ENCODE results near the gene KRTAP6-2. TPM values are rescaled to one million over a fixed set of nuclear protein-coding genes. Genes with fewer than 3 reads are reported as not detected.

KRTAP6-2 gene
- polyA plus RNA-seq, 2 of the 4 experiments (the other 2 are of a cell fraction): not detected

- DNase-seq (ENCODE audit: low read depth in 1 of 2, low spot score in 1 of 2) (no peak), FAIRE-seq (no peak), ATAC-seq (no peak)
- TF ChIP-seq ZC3H11A (IDR thresholded peaks at IDR 0.05): no peak
- TF ChIP-seq ELK1 (IDR thresholded peaks at IDR 0.05; ENCODE audit: low read depth, low read length): no peak
- TF ChIP-seq TFCP2L1 (CRISPR knock-in tag; IDR thresholded peaks at IDR 0.05): no peak
- no peak for TF ChIP-seq PHF8 (IDR thresholded peaks at IDR 0.05; ENCODE audit: borderline replicate concordance, low read depth)
- TF ChIP-seq GATA3 (IDR thresholded peaks at IDR 0.05; ENCODE audit: borderline replicate concordance): no peak
- no peak for TF ChIP-seq ESRRA (IDR thresholded peaks at IDR 0.05; ENCODE audit: borderline replicate concordance, low read length)
- no peak for TF ChIP-seq RFX5 (IDR thresholded peaks at IDR 0.05)
- TF ChIP-seq BHLHE40 (IDR thresholded peaks at IDR 0.05; ENCODE audit: low read depth, low read length): no peak
- no peak for TF ChIP-seq MAZ (IDR thresholded peaks at IDR 0.05; ENCODE audit: borderline replicate concordance, low read depth, low read length)
- TF ChIP-seq MAFK (IDR thresholded peaks at IDR 0.05; ENCODE audit: partially characterized antibody): no peak
- TF ChIP-seq EP300 (IDR thresholded peaks at IDR 0.05): no peak
- TF ChIP-seq HMGXB4 (CRISPR knock-in tag; IDR thresholded peaks at IDR 0.05; ENCODE audit: borderline replicate concordance): no peak
- TF ChIP-seq FOSL2 (IDR thresholded peaks at IDR 0.05): no peak
- no peak for TF ChIP-seq FOSL2 (CRISPR knock-in tag; IDR thresholded peaks at IDR 0.05)
- TF ChIP-seq RARB (CRISPR knock-in tag; IDR thresholded peaks at IDR 0.05): no peak
- TF ChIP-seq ZNF302 (CRISPR knock-in tag; IDR thresholded peaks at IDR 0.05): no peak
- CTCF ChIA-PET: no interaction called here
- POLR2A ChIA-PET: no interaction called here
- H3K4me1 ChIP-seq: no peaks in the 10 kb centered on the region
- H3K4me2 ChIP-seq: no peak overlapping the region
- H3K9me3 ChIP-seq: no peaks in the 10 kb centered on the region
- no peak overlapping the region for H3K27ac ChIP-seq
- no peak overlapping the region for H3K4me3 ChIP-seq
Measured at GRCh38 chr21:30620080-30620479, 21.4 kb upstream of the KRTAP6-2 start.

GRCh38 chr21:30616125-30616524 is 17.4 kb upstream of the KRTAP6-2 start, which contains the start of gene KRTAP20-1:
KRTAP20-1 (plus strand) TSS chr21:30616425; CDS start chr21:30616455, 30 bp downstream.
- no peak within 1 kb of the TSS for H3K27ac ChIP-seq
- CTCF ChIA-PET: no interaction called here
- no peak for ATAC-seq
- 83% methylated on average over 2 of the region's 2 CpGs for WGBS (ENCODE audit: missing lambda C conversion rate)
- no peak for TF ChIP-seq ZSCAN20 (CRISPR knock-in tag; IDR thresholded peaks at IDR 0.05)
- no peak for TF ChIP-seq POLR2A (IDR thresholded peaks at IDR 0.05; ENCODE audit: low read length)
- TF ChIP-seq MAZ (IDR thresholded peaks at IDR 0.05; ENCODE audit: borderline replicate concordance, low read depth, low read length): no peak
- no peak for TF ChIP-seq RAD21 (conservative IDR thresholded peaks at IDR 0.05 in 1 of 2, IDR thresholded peaks at IDR 0.05 in 1 of 2)
- H3K4me2 ChIP-seq: no peak within 1 kb of the TSS
- POLR2A ChIA-PET: no interaction called here
- no peak within 1 kb of the TSS for H3K4me3 ChIP-seq
- no peak for FAIRE-seq
- no peaks in the 10 kb centered on the region for H3K9me3 ChIP-seq
- no peaks in the 10 kb centered on the region for H3K4me1 ChIP-seq
- no peak for DNase-seq (ENCODE audit: low read depth in 1 of 2, low spot score in 1 of 2)

DNA sequence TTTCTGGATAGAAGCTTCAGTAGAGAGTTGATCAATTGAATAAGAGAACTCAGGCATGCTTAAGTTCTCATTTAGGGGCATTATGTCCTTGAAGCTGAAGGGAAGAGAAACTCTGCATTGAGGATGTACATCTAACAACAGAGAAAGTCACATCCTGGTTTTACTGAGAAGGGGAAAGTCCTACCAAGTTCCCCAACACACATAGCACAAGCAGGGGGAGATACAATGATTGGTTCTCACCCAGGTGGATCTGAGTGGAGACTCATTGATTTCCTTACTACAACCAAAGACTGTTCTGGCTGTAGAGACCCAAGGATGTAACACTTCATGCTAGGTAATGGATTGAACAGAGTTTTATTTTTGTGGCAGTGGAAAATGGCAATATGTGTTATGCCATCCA is 16.5 kb upstream of the KRTAP6-2 start:
- ChIA-PET POLR2A (no interaction called here), CTCF (no interaction called here)
- no peaks in the 10 kb centered on the region for H3K4me1 ChIP-seq
- no peaks in the 10 kb centered on the region for H3K9me3 ChIP-seq
- H3K4me2 ChIP-seq: no peak overlapping the region
- no peak for ATAC-seq
- FAIRE-seq: no peak
- TF ChIP-seq HDAC2 (IDR thresholded peaks at IDR 0.05) (no peak), FOSB (CRISPR knock-in tag; IDR thresholded peaks at IDR 0.05) (no peak), REST (IDR thresholded peaks at IDR 0.05) (no peak), JUNB (IDR thresholded peaks at IDR 0.05) (no peak), EHMT2 (IDR thresholded peaks at IDR 0.05; ENCODE audit: low read depth) (no peak), ESRRA (IDR thresholded peaks at IDR 0.05; ENCODE audit: borderline replicate concordance, low read length) (no peak), NFE2L2 (conservative IDR thresholded peaks at IDR 0.05; ENCODE audit: low read length) (no peak), EP300 (IDR thresholded peaks at IDR 0.05) (no peak), MAFK (IDR thresholded peaks at IDR 0.05; ENCODE audit: partially characterized antibody) (no peak), HOXB5 (CRISPR knock-in tag; IDR thresholded peaks at IDR 0.05) (no peak), FOSL2 (IDR thresholded peaks at IDR 0.05) (no peak), FOSL2 (CRISPR knock-in tag; IDR thresholded peaks at IDR 0.05) (no peak), CBX2 (IDR thresholded peaks at IDR 0.05; ENCODE audit: borderline replicate concordance, low read depth) (no peak), CHD4 (IDR thresholded peaks at IDR 0.05; ENCODE audit: borderline replicate concordance) (no peak)
- H3K4me3 ChIP-seq: no peak overlapping the region
- no peak overlapping the region for H3K27ac ChIP-seq
- DNase-seq (ENCODE audit: low read depth in 1 of 2, low spot score in 1 of 2): no peak
